Measurements from ENCODE around the gene ZNF862.

The ZNF862 gene

DNA sequence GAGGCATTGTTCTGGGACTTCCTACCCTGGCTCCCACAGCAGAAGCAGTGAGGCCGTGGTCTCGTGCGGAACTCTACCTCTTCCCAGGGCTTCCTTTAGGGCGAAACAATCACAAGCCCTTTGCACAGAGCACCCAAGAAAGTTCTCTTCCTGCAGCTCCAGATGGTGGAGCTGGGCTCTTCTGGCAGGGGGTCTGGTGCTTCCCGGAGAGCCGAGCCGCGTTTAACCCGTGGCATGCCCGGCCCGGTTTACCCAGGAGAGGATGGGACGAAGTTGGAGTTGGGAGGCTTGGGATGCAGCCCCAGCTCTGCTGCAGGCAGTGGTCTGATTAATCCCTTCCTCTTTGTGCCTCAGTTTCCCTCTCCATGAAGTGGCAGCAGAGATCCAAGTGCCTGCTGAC, 26.6 kb downstream of the ZNF862 start:
- H3K4me3 ChIP-seq (ENCODE audit: low read depth, low read length), result no peak overlapping the region

- no peak overlapping the region for H3K4me3 ChIP-seq (ENCODE audit: low read depth, low read length)
Observed at GRCh38 chr7:149865437-149865836, 27.3 kb downstream of the ZNF862 start.

DNA sequence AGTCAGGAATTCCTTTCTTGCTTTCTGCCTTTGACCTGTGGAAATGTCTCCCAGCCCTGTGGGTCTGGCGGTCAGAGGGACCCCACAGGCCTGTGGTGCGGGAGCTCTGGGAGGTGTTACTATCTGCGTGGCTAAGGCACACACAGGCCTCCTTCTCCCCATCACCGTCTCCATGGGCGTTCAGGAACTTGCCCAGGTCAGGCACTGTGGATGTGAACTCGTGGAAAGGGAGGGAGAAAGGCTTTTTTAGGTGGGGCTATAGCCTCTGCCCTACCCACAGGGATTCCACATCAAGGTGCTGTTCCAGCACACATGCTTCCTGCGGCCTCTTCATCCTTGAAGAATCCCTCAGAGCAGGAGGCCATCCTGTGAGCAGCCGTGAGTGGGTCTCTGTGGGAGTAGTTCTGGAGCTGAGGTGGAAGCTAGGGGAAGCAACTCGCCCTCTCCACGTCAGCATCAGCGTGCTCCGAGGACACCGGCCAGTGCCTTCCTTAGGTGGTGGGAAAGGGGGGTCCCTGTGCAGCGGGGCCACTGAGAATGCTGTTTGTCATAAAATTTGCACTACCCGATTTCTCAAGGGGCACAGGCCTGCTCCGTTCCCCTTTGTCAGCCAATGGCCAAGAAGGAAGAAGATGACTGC, 28.1 kb downstream of the ZNF862 start:
- no peak overlapping the region for H3K4me3 ChIP-seq (ENCODE audit: low read depth, low read length)

GRCh38 chr7:149866779-149867447, 28.7 kb downstream of the ZNF862 start:
- no peak overlapping the region for H3K4me3 ChIP-seq (ENCODE audit: low read depth, low read length)

DNA sequence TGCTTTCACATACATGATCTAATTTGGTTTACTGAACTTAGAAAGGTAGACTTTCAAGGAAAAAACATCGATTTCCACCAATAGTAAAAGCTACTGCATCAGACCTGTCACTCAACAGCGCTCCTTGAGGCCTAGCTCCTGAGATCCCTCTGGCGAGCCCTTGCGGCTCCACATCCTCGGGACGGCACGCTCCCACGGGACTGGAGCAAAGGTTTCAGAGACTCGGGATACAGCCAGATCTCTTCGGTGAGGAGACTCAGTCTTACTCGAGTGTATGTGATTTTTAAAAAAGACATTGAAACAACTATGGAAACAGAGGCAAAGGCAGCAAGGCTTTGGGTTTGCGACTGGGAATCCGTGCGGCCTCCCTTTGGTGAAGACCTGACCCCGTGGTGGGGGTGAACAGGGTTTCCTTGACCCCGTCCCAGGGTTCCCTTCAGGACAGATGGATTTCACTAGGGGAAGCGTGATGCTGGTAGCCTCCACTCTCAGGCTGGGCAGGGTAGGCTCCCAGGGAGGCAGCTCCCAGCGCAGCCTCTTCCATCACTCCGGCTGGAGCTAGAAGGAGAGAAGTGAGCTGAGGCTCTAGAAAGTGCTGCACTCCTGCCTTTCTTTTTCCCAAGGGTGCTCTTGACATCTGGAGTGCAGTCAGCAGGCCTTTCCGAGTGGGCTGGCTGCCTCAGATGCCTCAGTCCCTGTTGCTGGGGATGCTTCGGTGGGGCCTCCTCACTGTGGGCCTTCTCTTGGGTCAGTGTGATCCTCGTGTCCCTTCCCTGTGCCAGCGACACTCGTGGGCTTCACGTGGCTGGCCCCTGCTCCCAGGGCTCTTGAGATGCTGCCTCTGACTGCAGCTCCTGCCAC, 29.8 kb downstream of the ZNF862 start:
- no peak overlapping the region for H3K4me3 ChIP-seq (ENCODE audit: low read depth, low read length)

DNA sequence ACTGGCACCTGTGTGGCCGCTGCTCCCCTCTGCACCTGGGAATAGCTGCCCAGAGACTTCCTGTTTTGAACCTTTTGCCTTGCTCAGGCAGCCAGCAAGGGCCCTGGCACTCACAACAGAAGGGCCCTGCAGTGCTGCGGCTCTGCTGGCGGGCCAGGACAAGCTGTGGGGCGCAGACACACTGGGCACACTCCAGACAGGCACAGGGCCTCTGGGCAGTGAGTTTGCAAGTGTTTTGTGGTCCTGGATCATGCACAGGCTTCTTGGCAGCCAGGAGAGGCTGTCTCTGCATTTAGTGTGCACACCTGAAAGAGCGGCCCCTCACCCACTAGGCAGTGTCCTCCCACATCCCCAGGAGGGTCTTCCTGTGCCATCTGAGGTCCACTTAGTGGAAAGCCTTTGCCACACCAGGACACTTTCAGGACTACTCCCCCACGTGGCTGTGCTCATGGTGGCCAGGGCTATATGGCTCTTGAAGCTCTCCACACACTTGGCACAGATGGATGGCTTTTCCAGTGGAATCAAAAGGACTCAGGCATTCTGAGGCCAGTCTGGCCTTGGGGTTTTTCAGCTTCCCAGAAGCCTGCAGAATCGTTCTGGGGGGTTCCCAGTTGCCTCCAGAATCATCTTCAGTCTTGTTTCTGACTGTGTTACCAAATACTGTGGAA, 30.6 kb downstream of the ZNF862 start:
- no peak overlapping the region for H3K4me3 ChIP-seq (ENCODE audit: low read depth, low read length)

DNA sequence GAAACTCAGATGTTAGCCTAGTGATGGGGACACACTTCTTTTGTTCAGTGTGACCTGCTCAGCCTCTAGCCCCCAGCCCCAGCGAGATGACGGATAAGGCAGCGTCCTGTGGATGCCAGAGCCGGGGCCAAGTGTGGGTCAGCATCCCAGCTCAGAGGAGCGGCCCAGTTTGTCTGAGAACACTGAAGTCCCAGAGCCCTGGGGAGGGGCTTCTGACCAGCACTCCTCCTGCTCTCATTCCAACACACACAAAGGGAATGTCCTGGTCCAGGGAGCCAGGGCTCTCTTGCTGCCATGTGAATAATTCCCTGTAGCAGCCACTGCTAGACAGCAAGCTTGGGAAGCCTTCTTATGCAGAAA, 31.1 kb downstream of the ZNF862 start:
- no peak overlapping the region for H3K4me3 ChIP-seq (ENCODE audit: low read depth, low read length)

GRCh38 chr7:149869867-149870266, 31.7 kb downstream of the ZNF862 start:
- H3K4me3 ChIP-seq (ENCODE audit: low read depth, low read length), result no peak overlapping the region

GRCh38 chr7:149870274-149870673, 32.1 kb downstream of the ZNF862 start:
- no peak overlapping the region for H3K4me3 ChIP-seq (ENCODE audit: low read depth, low read length)

DNA sequence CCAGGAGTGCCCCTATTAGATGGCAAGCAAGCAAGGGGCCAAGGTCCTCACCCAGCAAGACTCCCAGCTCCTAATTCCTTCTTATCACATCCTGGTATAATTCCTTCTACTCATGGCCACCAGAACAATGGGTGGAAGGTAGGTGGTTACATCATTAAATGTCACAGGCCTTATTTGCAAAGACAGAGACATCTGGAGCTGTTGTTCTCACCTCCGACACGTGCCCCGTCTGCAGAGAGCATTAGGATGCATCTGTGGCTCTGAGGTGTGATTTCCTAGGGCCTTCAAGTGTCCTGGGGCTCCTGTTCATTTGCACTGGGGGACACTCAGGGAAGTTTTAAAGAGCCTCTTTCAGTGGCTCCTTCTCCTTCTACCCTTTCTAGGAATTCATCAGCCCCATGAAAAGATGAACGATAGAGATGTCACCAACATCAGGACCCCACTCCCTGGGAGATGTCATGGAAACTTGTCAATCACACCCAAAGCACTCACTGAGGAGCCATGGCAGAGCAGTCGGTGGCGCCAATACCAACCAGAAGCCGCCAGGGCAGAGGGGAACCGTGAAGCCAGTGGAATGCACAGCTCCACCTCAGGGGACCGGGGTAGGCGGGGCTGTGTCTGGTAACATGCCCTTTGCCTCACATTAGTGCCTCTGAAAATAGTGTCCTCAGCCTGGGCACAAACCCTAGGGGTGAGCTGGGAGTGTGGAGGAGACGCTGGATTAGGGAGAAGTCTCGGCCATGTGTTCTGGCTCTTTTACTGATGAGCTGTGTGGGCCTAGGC, 32.7 kb downstream of the ZNF862 start:
- H3K4me3 ChIP-seq (ENCODE audit: low read depth, low read length), result no peak overlapping the region

DNA sequence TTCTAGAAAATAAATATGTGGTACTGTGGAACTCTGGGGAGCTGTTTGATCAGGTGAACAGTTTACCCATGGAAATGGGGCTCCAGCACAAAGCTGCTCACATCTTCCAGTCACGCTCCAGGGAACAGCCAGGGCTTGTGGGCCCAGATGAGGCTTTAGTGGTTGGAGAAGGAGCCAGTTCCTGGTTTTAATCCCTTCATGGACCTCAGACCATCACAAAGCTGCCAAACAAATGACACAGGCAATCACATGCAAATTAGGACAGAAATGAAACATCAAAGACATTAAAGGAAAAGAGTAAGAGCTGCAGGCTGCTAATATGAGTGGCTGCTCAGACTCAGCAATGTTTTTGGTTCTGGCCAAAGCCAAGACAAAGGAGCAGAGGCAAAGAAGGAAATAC, 33.4 kb downstream of the ZNF862 start:
- H3K4me3 ChIP-seq (ENCODE audit: low read depth, low read length), result no peak overlapping the region

DNA sequence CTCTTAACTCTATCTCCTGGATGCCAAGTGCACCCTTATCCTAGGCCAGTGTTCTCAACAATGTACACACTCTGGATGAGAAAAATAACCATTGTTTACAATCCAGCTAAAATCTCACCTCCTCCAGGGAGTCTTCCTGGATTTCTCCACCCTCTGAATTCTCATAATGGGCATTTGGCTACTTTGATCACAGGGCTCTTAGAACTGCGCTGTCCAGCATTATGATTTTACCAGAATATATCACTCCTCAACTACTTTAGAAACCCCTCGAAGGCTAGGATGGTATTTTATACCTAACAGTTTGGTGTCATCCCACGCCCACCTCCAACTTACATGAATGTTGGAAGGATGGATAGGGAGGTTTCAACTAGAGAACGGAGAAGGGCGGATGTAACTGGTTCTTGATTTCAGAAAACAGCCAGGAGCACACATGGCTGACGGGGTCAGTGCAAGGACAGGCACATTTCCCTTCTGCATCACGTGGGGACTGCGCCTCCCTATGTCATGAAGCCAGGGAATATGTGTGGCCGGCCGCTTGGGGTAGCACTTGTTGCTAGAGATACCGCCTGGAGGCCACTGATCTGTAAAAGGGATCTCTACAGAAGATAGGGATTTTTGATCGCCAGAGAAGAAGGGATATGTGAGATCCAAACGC, 34.4 kb downstream of the ZNF862 start:
- peak overlapping the region; percentile 63 for H3K4me3 ChIP-seq (ENCODE audit: low read depth, low read length)

DNA sequence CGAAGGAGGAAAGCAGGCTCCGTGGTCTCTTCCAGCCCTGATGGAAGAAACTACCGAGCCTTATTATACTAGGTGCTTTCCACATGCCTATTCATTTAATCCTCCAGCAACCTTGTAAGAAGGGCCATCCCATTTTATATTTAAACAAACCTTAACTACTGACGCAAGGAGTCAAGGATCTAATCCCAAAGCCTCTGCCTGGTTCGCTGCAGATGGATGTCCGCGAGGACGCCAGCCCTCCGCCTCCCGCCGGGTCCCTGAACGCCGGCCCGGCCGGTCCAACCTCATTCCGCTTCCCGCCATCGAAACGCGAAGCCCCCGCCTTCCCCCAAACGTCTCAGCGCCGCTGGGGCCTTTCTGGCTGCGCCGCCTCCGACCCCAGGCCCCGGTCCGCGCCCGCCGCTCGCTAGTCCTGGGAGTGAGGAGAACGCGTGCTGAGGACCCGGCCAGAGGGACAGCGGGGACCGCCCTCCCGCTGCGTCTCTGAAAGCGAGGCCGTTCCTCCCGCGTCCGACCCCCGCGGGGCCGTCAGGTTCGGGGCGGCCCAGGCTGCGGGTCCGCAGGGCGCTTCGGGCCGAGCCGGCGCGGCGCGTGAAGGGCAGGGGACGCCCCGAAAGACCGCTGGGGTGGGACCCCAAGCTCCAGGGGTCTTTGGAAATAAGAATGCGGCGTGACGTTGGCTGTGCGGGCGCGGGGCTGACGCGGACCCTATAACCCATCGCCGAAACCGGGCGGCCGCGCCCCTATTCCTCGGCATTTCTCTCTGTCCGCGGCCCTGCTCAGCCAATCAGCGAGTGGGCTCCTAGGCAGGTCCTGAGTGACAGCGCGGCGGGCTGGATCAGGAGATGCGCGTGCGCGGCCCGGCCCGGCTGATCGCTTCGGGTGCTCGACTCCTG, 35.1 kb downstream of the ZNF862 start, which contains the start of gene ATP6V0E2:
Gene ATP6V0E2, plus strand, starts transcription at position 896 of the 896 bp plus-strand sequence. CDS start 97 bp downstream, outside the sequence.
- H3K4me3 ChIP-seq (ENCODE audit: low read depth, low read length), result peak within 1 kb of the TSS; percentile 63

DNA sequence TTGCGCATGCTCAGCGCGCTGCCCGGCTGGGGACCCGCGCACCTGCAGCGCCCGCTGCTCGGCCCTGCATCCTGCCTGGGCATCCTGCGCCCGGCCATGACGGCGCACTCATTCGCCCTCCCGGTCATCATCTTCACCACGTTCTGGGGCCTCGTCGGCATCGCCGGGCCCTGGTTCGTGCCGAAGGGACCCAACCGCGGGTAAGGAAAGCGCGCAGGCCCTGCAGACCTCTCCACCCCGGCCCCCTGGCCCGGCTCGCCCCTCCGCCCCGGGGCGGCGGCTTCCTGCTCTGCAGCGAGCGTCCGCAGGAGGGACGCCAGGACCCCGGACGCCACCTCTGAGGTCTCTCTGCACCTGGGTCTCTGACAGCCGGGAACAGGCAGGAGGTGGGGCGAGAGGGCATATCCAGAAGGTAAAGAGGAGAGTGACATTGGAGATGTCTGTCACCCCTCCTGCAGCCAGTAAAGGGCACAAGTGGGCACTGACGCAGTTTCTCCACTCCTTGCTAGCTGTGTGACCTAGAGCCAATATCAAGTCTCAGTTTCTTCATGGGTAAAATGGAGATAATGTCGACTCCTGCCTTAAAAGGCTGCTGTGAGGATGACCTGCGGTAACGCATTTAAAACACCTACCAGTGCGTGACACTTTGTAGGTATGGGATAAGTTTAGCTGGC, 35.9 kb downstream of the ZNF862 start:
- peak overlapping the region; percentile 63 for H3K4me3 ChIP-seq (ENCODE audit: low read depth, low read length)

GRCh38 chr7:149874644-149875028, 36.5 kb downstream of the ZNF862 start:
- no peak overlapping the region for H3K4me3 ChIP-seq (ENCODE audit: low read depth, low read length)

DNA sequence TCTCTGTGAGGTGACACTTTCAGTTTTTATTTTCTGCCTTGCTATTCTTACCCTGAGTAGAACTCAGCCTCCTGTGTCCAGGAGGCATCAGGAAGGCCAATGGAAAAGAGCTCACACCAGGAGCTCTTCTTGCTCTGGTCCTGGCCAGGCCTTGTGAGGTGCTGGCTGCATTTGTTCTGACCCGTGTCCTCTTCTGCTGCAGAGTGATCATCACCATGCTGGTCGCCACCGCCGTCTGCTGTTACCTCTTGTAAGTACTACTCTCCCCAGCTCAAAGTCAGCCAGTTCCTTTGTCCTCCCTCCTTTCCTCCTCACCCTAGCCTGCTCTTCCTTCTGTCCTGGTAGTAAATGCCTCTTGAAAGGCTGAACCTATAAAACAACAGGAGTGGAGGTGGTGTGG, 37.2 kb downstream of the ZNF862 start:
- no peak overlapping the region for H3K4me3 ChIP-seq (ENCODE audit: low read depth, low read length)

- H3K4me3 ChIP-seq (ENCODE audit: low read depth, low read length), result no peak overlapping the region
Observed at GRCh38 chr7:149877890-149878522, 39.8 kb downstream of the ZNF862 start.

GRCh38 chr7:149878523-149878921, 40.3 kb downstream of the ZNF862 start:
- no peak overlapping the region for H3K4me3 ChIP-seq (ENCODE audit: low read depth, low read length)

All from iPS-11a (cell line).